ENCODE measurements around the gene PACRG.

Gene PACRG

GRCh38 chr6:163197839-163198238, 470.1 kb downstream of the PACRG start:
- ChIA-PET CTCF (no interaction called here), POLR2A (ENCODE audit: low non-redundant PET) (no interaction called here)
- DNase-seq (ENCODE audit: low spot score) = no peak
- H3K27ac ChIP-seq = no peak overlapping the region
- no peak for TF ChIP-seq CTCF (conservative IDR thresholded peaks at IDR 0.05; ENCODE audit: low read depth)

- H3K27ac ChIP-seq = no peak overlapping the region
- CTCF ChIA-PET = no interaction called here
- POLR2A ChIA-PET (ENCODE audit: low non-redundant PET) = no interaction called here
- DNase-seq (ENCODE audit: low spot score) = no peak
- TF ChIP-seq CTCF (conservative IDR thresholded peaks at IDR 0.05; ENCODE audit: low read depth) = no peak
Measured at GRCh38 chr6:163198396-163198795, 470.6 kb downstream of the PACRG start.

GRCh38 chr6:163199371-163199770, 471.6 kb downstream of the PACRG start:
- ChIA-PET POLR2A (ENCODE audit: low non-redundant PET) (no interaction called here), CTCF (interaction anchor here (0.7 kb wide), 1 partner anchor 42 kb away, joined by 5 read pairs; no protein-coding TSS in a partner anchor)
- no peak for DNase-seq (ENCODE audit: low spot score)
- H3K27ac ChIP-seq = no peak overlapping the region
- TF ChIP-seq CTCF (conservative IDR thresholded peaks at IDR 0.05; ENCODE audit: low read depth) = no peak

GRCh38 chr6:163200289-163200688, 472.5 kb downstream of the PACRG start:
- no peak overlapping the region for H3K27ac ChIP-seq
- POLR2A ChIA-PET (ENCODE audit: low non-redundant PET) = no interaction called here
- no peak for DNase-seq (ENCODE audit: low spot score)
- no peak for TF ChIP-seq CTCF (conservative IDR thresholded peaks at IDR 0.05; ENCODE audit: low read depth)
- CTCF ChIA-PET = no interaction called here

- no peak for DNase-seq (ENCODE audit: low spot score)
- ChIA-PET CTCF (no interaction called here), POLR2A (ENCODE audit: low non-redundant PET) (no interaction called here)
- no peak overlapping the region for H3K27ac ChIP-seq
- TF ChIP-seq CTCF (conservative IDR thresholded peaks at IDR 0.05; ENCODE audit: low read depth) = no peak
Measured at GRCh38 chr6:163200694-163201093, 472.9 kb downstream of the PACRG start.

GRCh38 chr6:163201855-163202254, 474.1 kb downstream of the PACRG start:
- H3K27ac ChIP-seq = no peak overlapping the region
- DNase-seq (ENCODE audit: low spot score) = no peak
- no peak for TF ChIP-seq CTCF (conservative IDR thresholded peaks at IDR 0.05; ENCODE audit: low read depth)
- ChIA-PET POLR2A (ENCODE audit: low non-redundant PET) (no interaction called here), CTCF (no interaction called here)

GRCh38 chr6:163206196-163206595, 478.4 kb downstream of the PACRG start:
- no peak for TF ChIP-seq CTCF (conservative IDR thresholded peaks at IDR 0.05; ENCODE audit: low read depth)
- POLR2A ChIA-PET (ENCODE audit: low non-redundant PET) = no interaction called here
- no peak overlapping the region for H3K27ac ChIP-seq
- CTCF ChIA-PET = no interaction called here
- no peak for DNase-seq (ENCODE audit: low spot score)

Measured in RWPE1 (cell line).